ENCODE measurements around the gene TREH. TPM values are rescaled to one million over a fixed set of nuclear protein-coding genes. Genes with fewer than 3 reads are reported as not detected.
"Not testable (repeated sequence)": the region's sequence is repeated elsewhere in the genome, so short reads cannot be mapped to it uniquely, and the experiment has no call there.

TREH gene
- total and polyA plus RNA-seq, 4 donors, result 2.5 to 7.2 TPM; not detected in 2

DNA sequence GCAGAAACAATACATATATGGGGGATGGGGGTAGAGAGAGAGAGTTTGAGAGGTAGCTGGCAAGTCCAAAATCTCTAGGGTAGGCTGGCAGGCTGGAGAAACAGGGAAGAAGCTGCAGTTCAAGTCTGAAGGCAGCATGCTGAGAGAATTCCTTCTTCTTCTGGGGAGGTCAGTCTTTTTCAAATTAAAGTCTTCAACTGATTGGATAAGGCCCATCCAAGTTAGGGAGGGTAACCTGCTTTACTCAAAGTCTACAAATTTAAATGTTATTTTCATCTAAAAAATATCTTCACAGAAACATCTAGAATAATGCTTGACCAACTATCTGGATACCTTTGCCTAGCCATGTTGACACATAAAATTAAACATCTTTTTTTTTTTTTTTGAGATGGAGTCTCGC is 2.9 kb upstream of the TREH start:
- intact Hi-C loops (cut with DNase I), result no loop called here
- Histone ChIP-seq H3K4me3 (ENCODE audit: low read length in 2 of 2) (no peak overlapping the region), H3K4me1 (ENCODE audit: control insufficient read depth in 1 of 2, insufficient read depth in 2 of 2, low read length in 2 of 2) (no peaks in the 10 kb centered on the region), H3K36me3 (ENCODE audit: control insufficient read depth in 1 of 2, insufficient read depth in 2 of 2, low read length in 1 of 2) (no peaks in the 10 kb centered on the region), H3K27ac (ENCODE audit: low read depth in 1 of 2, low read length in 2 of 2) (no peak overlapping the region), H3K9me3 (ENCODE audit: control insufficient read depth, low read length) (no peaks in the 10 kb centered on the region), H3K27me3 (ENCODE audit: control insufficient read depth in 1 of 2, insufficient read depth in 2 of 2, low read length in 1 of 2) (no peaks in the 10 kb centered on the region)
- 91 to 97% methylated on average over 1 of the region's 1 CpG for WGBS, 2 donors
- DNase-seq (peak in 1 of 2 donors; percentile 2), ATAC-seq (ENCODE audit: low FRiP score) (no peak)

DNA sequence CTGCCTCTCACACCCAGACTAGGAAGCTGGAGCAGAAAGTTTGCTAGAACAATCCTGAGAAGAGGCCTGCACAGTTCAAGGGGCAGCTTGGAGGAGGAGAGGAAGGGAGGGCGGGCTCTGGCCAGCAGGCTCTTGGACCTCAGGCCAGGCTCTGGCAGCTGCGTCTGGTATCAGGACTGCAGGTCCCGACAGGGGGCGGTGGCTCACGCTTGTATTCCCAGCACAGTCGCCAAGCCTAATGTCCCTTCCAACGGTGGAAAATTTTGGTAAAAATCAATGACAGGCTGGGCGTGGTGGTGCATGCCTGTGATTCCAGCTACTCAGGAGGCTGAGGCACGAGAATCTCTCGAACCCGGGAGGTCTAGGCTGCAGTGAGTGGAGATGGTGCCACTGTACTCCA is 542 bp downstream of the TREH start:
- intact Hi-C loops (cut with DNase I); H3K4me1 ChIP-seq (ENCODE audit: control insufficient read depth in 1 of 2, insufficient read depth in 2 of 2, low read length in 2 of 2); H3K27me3 ChIP-seq (ENCODE audit: control insufficient read depth in 1 of 2, insufficient read depth in 2 of 2, low read length in 1 of 2); H3K9me3 ChIP-seq (ENCODE audit: control insufficient read depth, low read length); H3K4me3 ChIP-seq (ENCODE audit: low read length in 2 of 2); H3K36me3 ChIP-seq (ENCODE audit: control insufficient read depth in 1 of 2, insufficient read depth in 2 of 2, low read length in 1 of 2); H3K27ac ChIP-seq (ENCODE audit: low read depth in 1 of 2, low read length in 2 of 2): not testable (repeated sequence)
- peak; percentile 69 for ATAC-seq (ENCODE audit: low FRiP score)
- 25 to 33% methylated on average over 11 of the region's 11 CpGs for WGBS, 2 donors
- DNase-seq, result peak in 1 of 2 donors; percentile 81

DNA sequence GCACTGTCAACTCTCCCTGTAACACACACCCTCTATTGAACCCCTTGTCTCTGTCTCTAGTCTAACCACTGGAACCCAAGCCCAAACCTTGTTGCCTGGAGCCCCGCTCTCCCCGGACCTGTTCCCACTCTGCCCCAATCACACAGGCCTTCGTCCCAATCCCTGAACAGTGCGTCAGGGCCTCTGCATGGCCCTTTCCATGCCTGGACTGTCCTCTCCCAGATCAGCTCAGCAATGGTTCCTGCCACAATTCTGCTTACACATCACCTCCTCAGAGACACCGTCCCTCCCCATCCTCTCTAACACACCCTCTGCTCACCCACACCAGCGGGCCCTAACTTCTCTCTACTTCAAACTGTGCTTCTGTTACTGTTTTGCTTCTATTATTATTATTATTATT is 1.5 kb downstream of the TREH start:
- Histone ChIP-seq H3K9me3 (ENCODE audit: control insufficient read depth, low read length) (no peaks in the 10 kb centered on the region), H3K4me1 (ENCODE audit: control insufficient read depth in 1 of 2, insufficient read depth in 2 of 2, low read length in 2 of 2) (no peaks in the 10 kb centered on the region), H3K27me3 (ENCODE audit: control insufficient read depth in 1 of 2, insufficient read depth in 2 of 2, low read length in 1 of 2) (no peaks in the 10 kb centered on the region), H3K27ac (ENCODE audit: low read depth in 1 of 2, low read length in 2 of 2) (no peak overlapping the region), H3K36me3 (ENCODE audit: control insufficient read depth in 1 of 2, insufficient read depth in 2 of 2, low read length in 1 of 2) (no peaks in the 10 kb centered on the region), H3K4me3 (ENCODE audit: low read length in 2 of 2) (no peak overlapping the region)
- intact Hi-C loops (cut with DNase I), result no loop called here
- ATAC-seq (ENCODE audit: low FRiP score) (no peak), DNase-seq (peak in 1 of 2 donors; percentile 21)
- 97% methylated on average over 6 of the region's 6 CpGs for WGBS, 2 donors

DNA sequence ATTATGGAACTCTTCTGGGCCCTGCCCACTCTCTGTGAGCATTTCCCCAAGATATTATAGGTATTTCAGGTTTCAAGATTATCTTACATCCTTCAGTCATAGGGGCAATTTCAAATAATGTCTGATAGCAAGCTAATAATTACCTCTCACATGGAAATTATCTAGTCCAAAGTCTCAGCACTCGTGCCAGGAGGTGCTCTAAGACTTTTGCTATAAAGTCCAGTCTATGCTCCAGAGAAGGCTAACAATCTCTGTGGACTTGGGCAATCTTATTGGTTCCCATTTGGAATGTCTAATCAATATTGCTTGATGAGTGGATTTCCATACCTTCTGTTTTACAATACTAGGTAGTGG is 5.4 kb downstream of the TREH start:
- no peaks in the 10 kb centered on the region for H3K4me1 ChIP-seq (ENCODE audit: control insufficient read depth in 1 of 2, insufficient read depth in 2 of 2, low read length in 2 of 2)
- H3K27me3 ChIP-seq (ENCODE audit: control insufficient read depth in 1 of 2, insufficient read depth in 2 of 2, low read length in 1 of 2), result no peaks in the 10 kb centered on the region
- H3K9me3 ChIP-seq (ENCODE audit: control insufficient read depth, low read length), result no peaks in the 10 kb centered on the region
- DNase-seq (peak in 1 of 2 donors; percentile 5), ATAC-seq (ENCODE audit: low FRiP score) (no peak)
- intact Hi-C loops (cut with DNase I), result no loop called here
- no peak overlapping the region for H3K4me3 ChIP-seq (ENCODE audit: low read length in 2 of 2)
- no peaks in the 10 kb centered on the region for H3K36me3 ChIP-seq (ENCODE audit: control insufficient read depth in 1 of 2, insufficient read depth in 2 of 2, low read length in 1 of 2)
- H3K27ac ChIP-seq (ENCODE audit: low read depth in 1 of 2, low read length in 2 of 2), result no peak overlapping the region
- WGBS, 2 donors, result 90 to 95% methylated on average over 1 of the region's 1 CpG

DNA sequence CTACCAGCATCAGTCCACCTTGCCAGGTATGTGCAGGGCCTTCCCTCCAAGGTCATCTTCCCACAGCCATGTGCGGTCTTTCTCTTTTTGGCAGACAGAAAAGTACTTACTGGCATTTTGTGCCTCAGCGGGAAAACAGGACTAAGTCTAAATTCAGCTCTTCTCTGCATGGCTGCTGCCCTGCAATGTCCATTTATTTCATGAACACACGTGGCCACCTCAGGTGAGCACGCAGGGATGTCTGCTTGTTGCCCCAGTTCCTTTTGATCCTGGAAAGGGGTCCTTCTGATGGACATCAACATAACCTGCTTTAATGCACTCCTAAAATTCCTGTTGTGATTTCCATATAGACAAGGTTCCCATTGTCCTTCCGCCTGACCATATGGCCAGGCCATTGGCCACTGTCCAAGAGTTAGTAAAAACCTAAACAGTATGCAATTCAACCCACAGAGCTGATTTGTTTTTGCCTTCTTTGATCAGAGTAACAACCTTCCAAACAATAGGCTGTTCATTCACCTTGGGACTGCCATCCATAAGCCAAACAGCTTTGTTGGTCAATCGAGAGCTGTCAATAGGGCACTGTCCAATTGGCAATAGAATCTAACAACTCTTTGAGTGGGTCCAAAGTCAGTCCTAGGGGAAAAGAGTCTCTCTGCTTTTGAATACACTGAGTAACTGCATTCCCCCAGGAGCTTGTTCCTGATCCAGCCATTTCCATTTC is 5.9 kb downstream of the TREH start:
- DNase-seq (peak in 1 of 2 donors; percentile 30), ATAC-seq (ENCODE audit: low FRiP score) (no peak)
- H3K4me1 ChIP-seq (ENCODE audit: control insufficient read depth in 1 of 2, insufficient read depth in 2 of 2, low read length in 2 of 2), result no peaks in the 10 kb centered on the region
- H3K9me3 ChIP-seq (ENCODE audit: control insufficient read depth, low read length), result no peaks in the 10 kb centered on the region
- H3K36me3 ChIP-seq (ENCODE audit: control insufficient read depth in 1 of 2, insufficient read depth in 2 of 2, low read length in 1 of 2), result no peaks in the 10 kb centered on the region
- no peak overlapping the region for H3K27ac ChIP-seq (ENCODE audit: low read depth in 1 of 2, low read length in 2 of 2)
- 86 to 87% methylated on average over 6 of the region's 6 CpGs for WGBS, 2 donors
- intact Hi-C loops (cut with DNase I), result no loop called here
- no peak overlapping the region for H3K4me3 ChIP-seq (ENCODE audit: low read length in 2 of 2)
- H3K27me3 ChIP-seq (ENCODE audit: control insufficient read depth in 1 of 2, insufficient read depth in 2 of 2, low read length in 1 of 2), result no peaks in the 10 kb centered on the region

DNA sequence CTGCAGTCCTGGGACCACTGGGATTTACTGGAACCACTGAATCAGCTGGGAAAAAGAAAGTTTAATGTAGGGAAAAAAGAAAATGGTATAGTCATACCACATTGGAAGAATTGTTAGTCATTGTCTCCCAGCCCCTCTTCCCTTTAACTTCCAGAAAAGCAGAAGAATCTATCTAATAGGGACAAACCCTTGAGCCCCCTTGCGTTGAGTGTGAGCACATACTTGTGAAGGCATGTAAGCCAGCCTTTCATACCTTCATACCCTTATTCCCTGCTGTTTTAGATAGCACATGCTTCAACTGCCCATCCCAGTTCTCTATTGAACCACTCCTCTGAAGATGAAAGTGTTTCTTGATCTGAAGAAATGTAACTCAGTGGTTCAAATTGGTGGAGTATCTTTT is 6.6 kb downstream of the TREH start:
- intact Hi-C loops (cut with DNase I), result no loop called here
- no peak for DNase-seq
- H3K36me3 ChIP-seq (ENCODE audit: control insufficient read depth in 1 of 2, insufficient read depth in 2 of 2, low read length in 1 of 2), result no peaks in the 10 kb centered on the region
- no peak overlapping the region for H3K4me3 ChIP-seq (ENCODE audit: low read length in 2 of 2)
- H3K27ac ChIP-seq (ENCODE audit: low read depth in 1 of 2, low read length in 2 of 2), result no peak overlapping the region
- H3K4me1 ChIP-seq (ENCODE audit: control insufficient read depth in 1 of 2, insufficient read depth in 2 of 2, low read length in 2 of 2), result no peaks in the 10 kb centered on the region
- no peaks in the 10 kb centered on the region for H3K27me3 ChIP-seq (ENCODE audit: control insufficient read depth in 1 of 2, insufficient read depth in 2 of 2, low read length in 1 of 2)
- no peak for ATAC-seq (ENCODE audit: low FRiP score)
- no peaks in the 10 kb centered on the region for H3K9me3 ChIP-seq (ENCODE audit: control insufficient read depth, low read length)
- 60 to 73% methylated on average over 1 of the region's 1 CpG for WGBS, 2 donors

DNA sequence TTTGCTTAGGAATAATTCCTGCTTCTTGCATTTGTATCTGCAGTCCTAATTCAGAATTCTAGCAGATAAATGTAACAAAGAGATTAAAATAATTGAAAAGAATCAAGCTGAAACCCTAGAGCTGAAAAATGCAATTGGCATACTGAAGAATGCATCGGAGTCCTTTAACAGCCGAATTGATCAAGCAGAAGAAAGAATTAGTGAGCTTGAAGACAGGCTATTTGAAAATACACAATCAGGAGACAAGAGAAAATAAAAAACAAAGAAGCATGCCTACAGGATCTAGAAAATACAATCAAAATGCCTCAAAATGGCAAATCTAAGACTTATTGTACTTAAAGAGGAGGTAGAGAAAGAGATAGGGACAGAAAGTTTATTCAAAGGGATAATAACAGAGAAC is 8.2 kb downstream of the TREH start:
- Histone ChIP-seq H3K4me1 (ENCODE audit: control insufficient read depth in 1 of 2, insufficient read depth in 2 of 2, low read length in 2 of 2) (no peaks in the 10 kb centered on the region), H3K4me3 (ENCODE audit: low read length in 2 of 2) (no peak overlapping the region), H3K27me3 (ENCODE audit: control insufficient read depth in 1 of 2, insufficient read depth in 2 of 2, low read length in 1 of 2) (no peaks in the 10 kb centered on the region), H3K27ac (ENCODE audit: low read depth in 1 of 2, low read length in 2 of 2) (no peak overlapping the region), H3K36me3 (ENCODE audit: control insufficient read depth in 1 of 2, insufficient read depth in 2 of 2, low read length in 1 of 2) (no peaks in the 10 kb centered on the region), H3K9me3 (ENCODE audit: control insufficient read depth, low read length) (no peaks in the 10 kb centered on the region)
- intact Hi-C loops (cut with DNase I), result no loop called here
- no peak for ATAC-seq (ENCODE audit: low FRiP score)
- no peak for DNase-seq
- 93% methylated on average over 2 of the region's 2 CpGs for WGBS, 2 donors

DNA sequence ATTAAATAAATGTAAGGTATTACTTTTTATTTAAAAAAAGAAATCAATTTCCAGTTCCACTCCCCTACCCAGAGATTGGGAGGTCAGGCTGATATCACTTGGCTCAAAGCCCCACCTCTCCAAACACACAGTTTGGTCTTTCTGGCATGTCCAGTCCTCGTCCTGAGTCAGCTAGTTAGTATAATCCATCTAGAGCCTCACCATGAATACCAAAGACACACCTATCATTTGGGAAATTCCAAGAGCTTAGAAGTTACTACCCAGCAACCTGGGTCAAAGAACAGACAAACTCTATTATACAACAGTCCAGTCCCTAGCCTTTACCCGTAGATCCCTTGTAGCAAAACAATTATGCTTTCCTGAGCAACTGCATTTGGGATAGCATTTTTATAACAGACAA is 9.4 kb downstream of the TREH start:
- WGBS, 2 donors, result 56 to 64% methylated on average over 2 of the region's 2 CpGs
- DNase-seq, result no peak
- no peak for ATAC-seq (ENCODE audit: low FRiP score)
- Histone ChIP-seq H3K27ac (ENCODE audit: low read depth in 1 of 2, low read length in 2 of 2) (no peak overlapping the region), H3K27me3 (ENCODE audit: control insufficient read depth in 1 of 2, insufficient read depth in 2 of 2, low read length in 1 of 2) (no peaks in the 10 kb centered on the region), H3K36me3 (ENCODE audit: control insufficient read depth in 1 of 2, insufficient read depth in 2 of 2, low read length in 1 of 2) (no peaks in the 10 kb centered on the region), H3K4me1 (ENCODE audit: control insufficient read depth in 1 of 2, insufficient read depth in 2 of 2, low read length in 2 of 2) (no peaks in the 10 kb centered on the region), H3K4me3 (ENCODE audit: low read length in 2 of 2) (no peak overlapping the region), H3K9me3 (ENCODE audit: control insufficient read depth, low read length) (no peaks in the 10 kb centered on the region)
- intact Hi-C loops (cut with DNase I), result no loop called here

DNA sequence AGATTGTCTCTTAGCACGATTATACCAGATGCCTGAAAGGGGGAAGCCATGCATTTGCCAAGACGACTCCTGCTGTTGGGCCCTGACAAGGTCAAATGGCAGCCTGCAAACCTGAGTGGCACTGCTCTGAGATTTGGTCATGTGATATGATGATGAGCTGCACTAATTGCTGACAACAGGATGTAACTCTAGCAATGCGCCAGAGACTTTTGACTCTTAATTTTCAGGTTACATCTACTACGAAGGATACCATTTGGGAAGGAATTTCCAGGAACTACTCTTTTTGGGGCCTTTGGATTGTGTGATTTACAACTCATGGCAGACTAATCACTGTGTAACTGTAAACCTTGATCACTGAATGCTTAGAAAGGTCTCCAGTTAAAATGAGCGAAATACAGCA is 13.1 kb downstream of the TREH start:
- H3K9me3 ChIP-seq (ENCODE audit: control insufficient read depth, low read length), result no peaks in the 10 kb centered on the region
- intact Hi-C loops (cut with DNase I), result no loop called here
- WGBS, 2 donors, result 88 to 92% methylated on average over 5 of the region's 5 CpGs
- H3K4me1 ChIP-seq (ENCODE audit: control insufficient read depth in 1 of 2, insufficient read depth in 2 of 2, low read length in 2 of 2), result no peaks in the 10 kb centered on the region
- no peak overlapping the region for H3K27ac ChIP-seq (ENCODE audit: low read depth in 1 of 2, low read length in 2 of 2)
- DNase-seq (peak in 1 of 2 donors; percentile 7), ATAC-seq (ENCODE audit: low FRiP score) (no peak)
- no peaks in the 10 kb centered on the region for H3K27me3 ChIP-seq (ENCODE audit: control insufficient read depth in 1 of 2, insufficient read depth in 2 of 2, low read length in 1 of 2)
- H3K4me3 ChIP-seq (ENCODE audit: low read length in 2 of 2), result no peak overlapping the region
- H3K36me3 ChIP-seq (ENCODE audit: control insufficient read depth in 1 of 2, insufficient read depth in 2 of 2, low read length in 1 of 2), result no peaks in the 10 kb centered on the region
